ENCODE results near the gene GNG4. TPM values are rescaled to one million over a fixed set of nuclear protein-coding genes. Genes with fewer than 3 reads are reported as not detected.

GNG4 gene
- total and polyA plus RNA-seq, 10 of the 15 experiments (the other 5 are each of a cell fraction or from before 2014, with no cell fraction given) = 0.03 to 0.15 (median 0.15) TPM; not detected in 7

DNA sequence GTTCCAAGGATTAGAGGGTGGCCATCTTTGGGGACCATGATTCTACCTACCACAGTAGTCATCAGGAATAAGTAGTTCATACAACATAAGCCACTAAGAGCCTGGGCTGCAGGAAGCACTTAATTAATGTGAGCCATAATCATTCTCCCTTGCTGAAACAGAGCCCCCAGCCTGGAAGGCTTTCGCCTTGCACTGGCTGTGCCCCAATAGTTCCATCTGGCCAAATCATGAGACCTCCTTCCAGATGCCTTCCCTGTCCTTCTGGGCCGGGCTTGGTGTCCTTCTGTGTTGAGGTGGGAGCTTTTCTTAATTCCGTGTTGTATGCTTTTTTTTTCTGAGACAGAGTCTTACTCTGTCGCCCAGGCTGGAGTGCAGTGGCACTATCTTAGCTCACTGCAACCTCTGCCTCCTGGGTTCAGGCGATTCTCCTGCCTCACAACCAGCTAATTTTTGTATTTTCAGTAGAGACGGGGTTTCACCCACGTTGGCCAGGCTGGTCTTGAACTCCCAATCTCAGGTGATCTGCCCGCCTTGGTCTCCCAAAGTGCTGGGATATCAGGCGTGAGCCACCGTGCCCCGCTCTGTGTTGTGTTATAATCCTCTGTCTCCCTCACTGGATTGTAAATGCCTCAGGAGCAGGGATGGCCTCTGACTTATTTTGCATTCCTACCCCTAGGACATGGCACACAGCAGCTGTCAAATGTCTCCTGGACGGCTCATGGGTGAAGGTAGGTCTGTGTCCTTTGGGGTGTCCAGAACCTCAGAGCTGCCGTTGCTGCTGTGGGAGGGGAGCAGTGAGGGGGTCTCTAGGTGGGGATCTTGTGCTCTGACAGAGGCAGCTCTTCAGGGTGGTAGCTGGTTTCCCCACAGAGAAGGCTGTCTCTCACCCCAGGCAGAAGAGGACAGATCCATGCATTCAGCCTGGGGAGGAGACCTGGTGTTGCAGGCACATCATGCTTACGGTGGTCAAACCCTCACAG, 10.1 kb downstream of the GNG4 start:
- Histone ChIP-seq H3K36me3 (ENCODE audit: control insufficient read depth in 2 of 2, insufficient read depth in 2 of 2, low read length in 1 of 2) (no peaks in the 10 kb centered on the region), H4K20me1 (ENCODE audit: control insufficient read depth, insufficient read depth) (no peaks in the 10 kb centered on the region), H3K79me2 (ENCODE audit: control insufficient read depth, insufficient read depth, low read length) (no peaks in the 10 kb centered on the region), H3K9me3 (replicated peaks; ENCODE audit: control insufficient read depth, insufficient read depth, low read length) (no peaks in the 10 kb centered on the region), H3K9ac (ENCODE audit: control insufficient read depth, insufficient read depth, low read length) (no peak overlapping the region), H2AFZ (ENCODE audit: control insufficient read depth, low read depth, low read length) (no peak overlapping the region), H3K4me3 (no peak overlapping the region), H3K27me3 (replicated peaks in 1 of 2; ENCODE audit: control insufficient read depth in 2 of 2, insufficient read depth in 2 of 2, low read length in 1 of 2) (no peaks in the 10 kb centered on the region), H3K27ac (ENCODE audit: control insufficient read depth, insufficient read depth) (no peak overlapping the region), H3K4me2 (ENCODE audit: control insufficient read depth, insufficient read depth) (no peak overlapping the region), H3K4me1 (ENCODE audit: control insufficient read depth, insufficient read depth, low read length) (peaks cover 12% of the 10 kb centered on the region; the same call in 1 of the 2 replicates)
- 49% methylated on average over 14 of the region's 14 CpGs for WGBS (ENCODE audit: insufficient coverage, insufficient replicate concordance, low lambda C conversion rate, missing lambda C conversion rate)
- intact Hi-C loops (cut with micrococcal nuclease; ENCODE audit: unreplicated experiment) (no loop called here), in situ Hi-C loops (cut with MboI) (no loop called here)
- TF ChIP-seq FOXM1 (IDR thresholded peaks at IDR 0.05; ENCODE audit: low read depth, low read length) (no peak), IRF3 (IDR thresholded peaks at IDR 0.05) (no peak), ZNF384 (IDR thresholded peaks at IDR 0.05; ENCODE audit: borderline replicate concordance, low read depth, low read length) (no peak), NFYB (IDR thresholded peaks at IDR 0.05; ENCODE audit: insufficient read depth, low read depth, low read length) (no peak), MXI1 (IDR thresholded peaks at IDR 0.05; ENCODE audit: low read depth, low read length) (no peak), POU2F2 (IDR thresholded peaks at IDR 0.05; ENCODE audit: borderline replicate concordance, low read depth, low read length) (no peak), RFX5 (IDR thresholded peaks at IDR 0.05; ENCODE audit: low read depth, low read length) (no peak), SMARCA5 (IDR thresholded peaks at IDR 0.05) (no peak), MYC (IDR thresholded peaks at IDR 0.05; ENCODE audit: insufficient read depth, insufficient read length, insufficient replicate concordance, low read length, severe bottlenecking) (no peak), NR2F1 (conservative IDR thresholded peaks at IDR 0.05) (no peak), EP300 (IDR thresholded peaks at IDR 0.05; ENCODE audit: borderline replicate concordance in 1 of 2, control insufficient read depth in 1 of 2, low read depth in 2 of 2, low read length in 2 of 2) (no peak), MEF2B (IDR thresholded peaks at IDR 0.05; ENCODE audit: partially characterized antibody, poor library complexity, severe bottlenecking) (no peak), IRF4 (IDR thresholded peaks at IDR 0.05; ENCODE audit: low read depth, low read length) (no peak), ZNF274 (IDR thresholded peaks at IDR 0.05; ENCODE audit: insufficient read depth, insufficient read length) (no peak), PRDM15 (CRISPR knock-in tag; IDR thresholded peaks at IDR 0.05) (no peak)
- DNase-seq (ENCODE audit: low read depth, low spot score) (no peak), FAIRE-seq (no peak), ATAC-seq (no peak)
- ChIA-PET SMC1A (ENCODE audit: uncharacterized antibody, unreplicated experiment) (no interaction called here), POLR2A (no interaction called here), CTCF (no interaction called here), RAD21 (ENCODE audit: unreplicated experiment) (no interaction called here)
- BruUV-seq (replicated peaks) = no TSS peak
